ENCODE measurements around the gene CA6. TPM values are rescaled to one million over a fixed set of nuclear protein-coding genes. Genes with fewer than 3 reads are reported as not detected.
"Not testable (repeated sequence)": the region's sequence is repeated elsewhere in the genome, so short reads cannot be mapped to it uniquely, and the experiment has no call there.

CA6 gene
- total RNA-seq, 3 donors from 2014 or later: not detected

- no peaks in the 10 kb centered on the region for H3K4me1 ChIP-seq
- DNase-seq (ENCODE audit: low spot score in 2 of 2): no peak
- no peak overlapping the region for H3K4me3 ChIP-seq
- no peaks in the 10 kb centered on the region for H3K9me3 ChIP-seq
- H3K36me3 ChIP-seq: no peaks in the 10 kb centered on the region
- intact Hi-C loops (cut with DNase I; ENCODE audit: low total_unique reads): no loop called here
- H3K27me3 ChIP-seq: no peaks in the 10 kb centered on the region
- no peak overlapping the region for H3K27ac ChIP-seq
- TF ChIP-seq POLR2A (IDR thresholded peaks at IDR 0.05): no peak
- no peak for TF ChIP-seq CTCF (IDR thresholded peaks at IDR 0.05)
- no peak for TF ChIP-seq POLR2AphosphoS5 (IDR thresholded peaks at IDR 0.05)
Measured at GRCh38 chr1:8992936-8993687, 47.4 kb downstream of the CA6 start.

GRCh38 chr1:8993962-8994675 lies 48.5 kb downstream of the CA6 start:
- H3K9me3 ChIP-seq; intact Hi-C loops (cut with DNase I; ENCODE audit: low total_unique reads); H3K27ac ChIP-seq; DNase-seq (ENCODE audit: low spot score in 2 of 2); H3K27me3 ChIP-seq; H3K36me3 ChIP-seq; H3K4me3 ChIP-seq; H3K4me1 ChIP-seq: not testable (repeated sequence)

- H3K4me1 ChIP-seq; DNase-seq (ENCODE audit: low spot score in 2 of 2); H3K9me3 ChIP-seq; H3K27me3 ChIP-seq; intact Hi-C loops (cut with DNase I; ENCODE audit: low total_unique reads); H3K27ac ChIP-seq; H3K4me3 ChIP-seq; H3K36me3 ChIP-seq: not testable (repeated sequence)
Measured at GRCh38 chr1:9001534-9002214, 56.0 kb downstream of the CA6 start.

- DNase-seq (ENCODE audit: low spot score in 2 of 2); H3K4me3 ChIP-seq; H3K36me3 ChIP-seq; H3K9me3 ChIP-seq; H3K4me1 ChIP-seq; H3K27ac ChIP-seq; intact Hi-C loops (cut with DNase I; ENCODE audit: low total_unique reads); H3K27me3 ChIP-seq: not testable (repeated sequence)
Measured at GRCh38 chr1:9002215-9002560, 56.5 kb downstream of the CA6 start.

- intact Hi-C loops (cut with DNase I; ENCODE audit: low total_unique reads): no loop called here
- TF ChIP-seq POLR2AphosphoS5 (IDR thresholded peaks at IDR 0.05) (no peak), POLR2A (IDR thresholded peaks at IDR 0.05) (no peak), CTCF (IDR thresholded peaks at IDR 0.05) (no peak)
- no peaks in the 10 kb centered on the region for H3K9me3 ChIP-seq
- no peak for DNase-seq (ENCODE audit: low spot score in 2 of 2)
- no peak overlapping the region for H3K27ac ChIP-seq
- no peak overlapping the region for H3K4me3 ChIP-seq
- H3K27me3 ChIP-seq: no peaks in the 10 kb centered on the region
- H3K4me1 ChIP-seq: no peaks in the 10 kb centered on the region
- no peaks in the 10 kb centered on the region for H3K36me3 ChIP-seq
Measured at GRCh38 chr1:9004031-9004699, 58.5 kb downstream of the CA6 start.

GRCh38 chr1:9004700-9005394 lies 59.2 kb downstream of the CA6 start:
- Histone ChIP-seq H3K27ac (no peak overlapping the region), H3K27me3 (no peaks in the 10 kb centered on the region), H3K4me1 (no peaks in the 10 kb centered on the region), H3K36me3 (no peaks in the 10 kb centered on the region), H3K9me3 (no peaks in the 10 kb centered on the region), H3K4me3 (no peak overlapping the region)
- TF ChIP-seq POLR2A (IDR thresholded peaks at IDR 0.05) (no peak), POLR2AphosphoS5 (IDR thresholded peaks at IDR 0.05) (no peak), CTCF (IDR thresholded peaks at IDR 0.05) (peak; percentile 51 to 87 (median 55))
- DNase-seq (ENCODE audit: low spot score in 2 of 2): peak; percentile 41 to 75
- intact Hi-C loops (cut with DNase I; ENCODE audit: low total_unique reads): no loop called here

All from breast epithelium (tissue), 4 donors.